Body of pancreas (tissue), 4 donors: ENCODE results near the gene BAIAP2L1.

Experiments used
- CTCF ChIP-seq, 7 experiments: fragments of 450-650 bp in 4 of 7; fragments of 200-600 bp in 3 of 7; sonication (generic) in 3 of 7; IDR thresholded peaks; one replicate each; pipeline ENCODE4 v1.5.1; 2016 to 2019; ENCODE audit warnings: antibody characterized with exemption in 7 of 7
- POLR2A ChIP-seq, 3 donors: fragments of 450-650 bp; IDR thresholded peaks; one replicate each; pipeline ENCODE4 v1.6.1; 2016; ENCODE audit warnings: antibody characterized with exemption in 3 of 3, mild to moderate bottlenecking in 2 of 3

DNA sequence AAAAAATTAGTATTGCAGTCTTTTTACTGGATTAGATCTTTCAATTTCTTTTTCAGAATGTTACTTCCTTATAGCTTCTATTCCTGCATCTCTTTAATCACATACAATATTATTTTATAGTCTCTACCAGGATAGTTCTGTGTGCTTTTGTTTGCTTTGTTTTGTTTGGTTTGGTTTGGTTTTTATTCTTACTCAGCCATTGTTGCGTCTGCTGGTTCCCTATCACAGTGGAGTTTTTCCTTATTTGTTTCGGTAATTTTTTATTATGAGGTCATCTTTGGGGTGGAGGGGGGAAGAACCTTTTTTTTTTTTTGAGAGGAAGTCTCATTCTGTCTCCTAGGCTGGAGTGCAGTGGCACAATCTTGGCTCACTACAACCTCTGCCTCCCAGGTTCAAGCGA, 9.0 kb upstream of the BAIAP2L1 start:
- TF ChIP-seq CTCF (IDR thresholded peaks at IDR 0.05) = no peak
- TF ChIP-seq POLR2A (IDR thresholded peaks at IDR 0.05) = no peak
